Large intestine (tissue), 3 donors: ENCODE data around the gene TASP1. TPM values are rescaled to one million over a fixed set of nuclear protein-coding genes. Genes with fewer than 3 reads are reported as not detected.
"Not testable (repeated sequence)": the region's sequence is repeated elsewhere in the genome, so short reads cannot be mapped to it uniquely, and the experiment has no call there.

Source experiments
- DNase-seq, 2 donors: peaks; one replicate each; pipeline versions ENCODE4 v3.0.0 to v3.0.0-alpha.2; 2013
- H3K27ac ChIP-seq: one replicate; pipeline ENCODE4 v1.5.1; 2013; ENCODE audit warnings: low read length
- H3K27me3 ChIP-seq: 2 replicates; pipeline ENCODE4 v1.6.1; 2013; ENCODE audit warnings: low read length; ENCODE audit not compliant: control insufficient read depth, insufficient read depth
- H3K36me3 ChIP-seq: 2 replicates; pipeline ENCODE4 v1.6.1; 2013; ENCODE audit warnings: low read length; ENCODE audit not compliant: control insufficient read depth, insufficient read depth
- H3K4me1 ChIP-seq: one replicate; pipeline ENCODE4 v1.6.1; 2013; ENCODE audit warnings: low read length; ENCODE audit not compliant: control insufficient read depth, insufficient read depth
- H3K4me3 ChIP-seq: one replicate; pipeline ENCODE4 v1.5.1; 2013; ENCODE audit warnings: low read length
- H3K9me3 ChIP-seq: one replicate; pipeline ENCODE4 v1.6.1; 2013; ENCODE audit warnings: mild to moderate bottlenecking, low read depth, low read length, moderate library complexity; ENCODE audit not compliant: control insufficient read depth
- WGBS: methylation state at CpG from one replicate; pipeline ENCODE4 v1.1.5; 2013; ENCODE audit warnings: low lambda C conversion rate; ENCODE audit not compliant: insufficient coverage; 5-methylcytosine and 5-hydroxymethylcytosine counted together
- polyA plus RNA-seq: library from polyadenylated mRNA; unstranded; fragments of 120-200 nt; gene quantifications from one replicate; pipeline ENCODE4 v1.2.1, GENCODE V29; 2013

The TASP1 gene
- polyA plus RNA-seq, 1 donor = 12.8 TPM

GRCh38 chr20:13650474-13650873, 11.7 kb upstream of the TASP1 start:
- Histone ChIP-seq H3K9me3 (no peaks in the 10 kb centered on the region), H3K4me1 (no peaks in the 10 kb centered on the region), H3K36me3 (no peaks in the 10 kb centered on the region), H3K27me3 (peaks cover 5% of the 10 kb centered on the region), H3K4me3 (no peak overlapping the region), H3K27ac (no peak overlapping the region)
- WGBS = no CpG with 5 or more reads among the region's 2 CpGs
- DNase-seq = no peak

DNA sequence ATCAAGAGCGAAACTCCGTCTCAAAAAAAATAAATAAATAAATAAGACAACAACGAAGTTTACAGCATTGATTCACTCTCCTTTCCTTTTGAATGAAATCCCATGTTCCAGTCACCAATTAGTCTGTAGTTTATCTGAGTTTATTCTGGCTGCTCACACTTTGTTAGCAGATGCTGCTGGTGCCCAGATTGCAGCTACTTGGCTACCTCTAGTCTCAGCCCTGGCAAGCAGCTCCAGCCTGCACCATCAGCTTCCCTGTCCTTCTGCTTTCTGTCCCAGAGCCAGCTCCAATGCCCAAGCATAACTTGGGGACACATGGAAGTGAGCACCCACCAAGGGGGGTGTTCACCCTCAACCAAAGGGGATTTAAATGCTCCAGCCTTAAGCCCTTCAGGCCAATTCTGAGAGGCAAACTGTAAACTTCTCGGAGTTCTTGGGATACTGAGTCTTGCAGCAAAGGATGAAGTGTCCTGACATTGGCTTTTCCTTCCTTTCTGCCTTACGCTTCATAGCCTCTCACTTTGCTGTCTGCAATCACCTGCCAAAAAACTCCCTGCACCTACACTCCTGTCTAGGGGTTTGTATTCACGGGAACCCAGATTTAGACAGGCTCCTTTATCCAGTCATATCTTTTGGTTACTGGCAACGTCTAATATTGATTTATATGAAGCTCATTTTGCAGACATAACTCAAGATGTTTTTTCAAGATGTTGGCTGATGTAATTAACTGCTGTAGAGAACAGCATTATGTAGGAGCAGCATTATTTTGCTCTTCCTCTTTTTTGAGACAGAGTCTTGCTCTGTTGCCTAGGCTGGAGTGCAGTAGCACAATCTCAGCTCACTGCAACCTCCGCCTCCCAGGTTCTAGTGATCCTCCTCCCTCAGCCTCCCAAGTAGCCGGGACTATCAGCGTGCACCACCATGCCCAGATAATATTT, 9.8 kb upstream of the TASP1 start:
- no peak for DNase-seq
- no peaks in the 10 kb centered on the region for H3K9me3 ChIP-seq
- H3K36me3 ChIP-seq = no peaks in the 10 kb centered on the region
- WGBS = 71% methylated on average over 2 of the region's 10 CpGs
- H3K27me3 ChIP-seq = peaks cover 4% of the 10 kb centered on the region
- H3K4me3 ChIP-seq = no peak overlapping the region
- no peak overlapping the region for H3K27ac ChIP-seq
- no peaks in the 10 kb centered on the region for H3K4me1 ChIP-seq

DNA sequence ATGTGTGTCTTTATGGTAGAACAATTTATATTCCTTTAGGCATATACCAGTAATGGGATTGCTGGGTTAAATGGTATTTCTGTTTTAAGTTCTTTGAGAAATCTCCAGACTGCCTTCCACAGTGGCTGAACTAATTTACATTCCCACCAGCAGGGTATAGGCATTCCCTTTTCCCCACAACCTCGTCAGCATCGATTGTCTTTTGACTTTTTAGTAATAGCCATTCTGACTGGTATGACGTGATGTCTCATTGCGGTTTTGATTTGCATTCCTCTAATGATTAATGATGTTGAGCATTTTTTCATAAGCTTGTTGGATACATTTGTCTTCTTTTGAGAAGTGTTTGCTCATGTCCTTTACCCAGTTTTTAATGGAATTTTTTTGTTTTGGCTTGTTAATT, 5.3 kb upstream of the TASP1 start:
- Histone ChIP-seq H3K9me3 (no peaks in the 10 kb centered on the region), H3K36me3 (no peaks in the 10 kb centered on the region), H3K27me3 (peaks cover 9% of the 10 kb centered on the region), H3K4me1 (no peaks in the 10 kb centered on the region), H3K27ac (no peak overlapping the region), H3K4me3 (no peak overlapping the region)
- 100% methylated on average over 1 of the region's 4 CpGs for WGBS
- DNase-seq = no peak

DNA sequence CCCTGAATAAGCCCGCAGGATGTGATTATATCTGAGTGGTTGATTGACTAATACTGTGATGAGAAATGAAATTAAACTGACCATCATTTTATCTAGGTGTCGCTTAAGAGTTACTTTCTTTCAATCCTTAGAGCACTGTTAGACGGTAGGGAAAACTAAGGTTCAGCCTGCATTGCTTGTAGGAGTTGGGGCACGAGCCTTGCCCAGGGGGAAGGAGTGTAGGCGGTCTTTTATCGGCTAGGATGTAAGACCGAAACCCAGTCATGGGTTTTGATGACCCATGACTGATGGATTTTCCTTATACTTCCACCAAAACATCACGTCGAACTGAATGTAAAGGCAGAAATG, 392 bp upstream of the TASP1 start:
- Histone ChIP-seq H3K4me3 (peak overlapping the region; percentile 94), H3K9me3 (no peaks in the 10 kb centered on the region), H3K27ac (peak overlapping the region; percentile 35), H3K27me3 (peaks cover 9% of the 10 kb centered on the region), H3K36me3 (no peaks in the 10 kb centered on the region), H3K4me1 (no peaks in the 10 kb centered on the region)
- no peak for DNase-seq
- WGBS = 0% methylated on average over 1 of the region's 9 CpGs

- 0% methylated on average over 1 of the region's 7 CpGs for WGBS
- Histone ChIP-seq H3K9me3 (no peaks in the 10 kb centered on the region), H3K4me1 (no peaks in the 10 kb centered on the region), H3K27me3 (peaks cover 9% of the 10 kb centered on the region), H3K36me3 (no peaks in the 10 kb centered on the region), H3K4me3 (peak overlapping the region; percentile 94), H3K27ac (peak overlapping the region; percentile 85)
- DNase-seq = no peak
Observed at GRCh38 chr20:13638162-13638495, 603 bp downstream of the TASP1 start.

DNA sequence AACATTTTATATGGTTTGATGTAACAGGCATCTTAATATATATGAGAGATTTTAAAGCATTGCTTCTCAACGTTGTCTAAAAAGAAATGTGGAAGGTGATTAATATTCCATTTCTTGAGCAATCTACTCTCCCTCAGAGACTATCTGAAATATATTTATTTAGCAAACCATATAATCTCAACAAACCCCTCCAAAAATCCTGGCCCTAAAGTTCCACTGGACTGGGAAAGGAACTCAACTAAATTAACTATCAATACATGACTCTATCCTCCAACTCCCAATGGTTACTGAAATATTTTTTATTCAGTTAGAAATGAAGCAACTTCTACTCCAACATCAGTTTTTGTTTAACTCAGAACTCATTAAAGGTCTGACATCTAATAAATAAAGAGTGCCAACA, 6.3 kb downstream of the TASP1 start:
- H3K9me3 ChIP-seq = no peaks in the 10 kb centered on the region
- no peaks in the 10 kb centered on the region for H3K27me3 ChIP-seq
- H3K27ac ChIP-seq = no peak overlapping the region
- WGBS = 88% methylated on average over 1 of the region's 1 CpG
- no peak overlapping the region for H3K4me3 ChIP-seq
- DNase-seq = no peak
- no peaks in the 10 kb centered on the region for H3K4me1 ChIP-seq
- peaks cover 12% of the 10 kb centered on the region for H3K36me3 ChIP-seq

GRCh38 chr20:13627525-13627924, 11.2 kb downstream of the TASP1 start:
- not testable (repeated sequence) for H3K9me3 ChIP-seq, H3K27ac ChIP-seq, DNase-seq, H3K27me3 ChIP-seq, H3K4me3 ChIP-seq, H3K4me1 ChIP-seq
- WGBS = no CpG with 5 or more reads among the region's 3 CpGs
- H3K36me3 ChIP-seq = peaks cover 18% of the 10 kb centered on the region

GRCh38 chr20:13626724-13627123, 12.0 kb downstream of the TASP1 start:
- Histone ChIP-seq H3K4me1 (no peaks in the 10 kb centered on the region), H3K27ac (no peak overlapping the region), H3K4me3 (no peak overlapping the region), H3K9me3 (no peaks in the 10 kb centered on the region), H3K36me3 (peaks cover 23% of the 10 kb centered on the region), H3K27me3 (no peaks in the 10 kb centered on the region)
- no CpG with 5 or more reads among the region's 1 CpG for WGBS
- no peak for DNase-seq

GRCh38 chr20:13625304-13625979, 13.3 kb downstream of the TASP1 start:
- DNase-seq = no peak
- H3K9me3 ChIP-seq = no peaks in the 10 kb centered on the region
- no peak overlapping the region for H3K4me3 ChIP-seq
- H3K4me1 ChIP-seq = no peaks in the 10 kb centered on the region
- H3K36me3 ChIP-seq = peaks cover 23% of the 10 kb centered on the region
- 80% methylated on average over 2 of the region's 6 CpGs for WGBS
- no peaks in the 10 kb centered on the region for H3K27me3 ChIP-seq
- no peak overlapping the region for H3K27ac ChIP-seq

DNA sequence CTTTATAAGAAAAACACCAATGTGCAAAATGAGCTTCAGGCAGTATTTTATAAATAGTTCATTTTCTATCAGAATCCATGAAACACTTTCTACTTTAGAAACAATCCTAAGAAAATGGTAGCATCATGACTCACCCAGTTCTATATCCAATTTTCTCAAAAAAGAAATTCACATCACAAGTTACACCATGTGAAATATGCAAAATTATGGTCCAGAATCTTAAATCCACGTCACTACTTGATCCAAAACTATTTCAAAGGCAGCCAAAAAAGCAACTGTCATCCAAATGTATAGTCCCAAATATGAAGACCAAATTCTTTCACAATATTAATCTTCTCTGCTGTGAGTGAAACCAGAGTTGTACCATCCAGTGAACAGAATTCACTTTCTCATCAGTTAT, 19.3 kb downstream of the TASP1 start:
- not testable (repeated sequence) for H3K9me3 ChIP-seq, H3K4me3 ChIP-seq, DNase-seq, H3K4me1 ChIP-seq, H3K27ac ChIP-seq, H3K27me3 ChIP-seq, H3K36me3 ChIP-seq
- WGBS = no CpG with 5 or more reads among the region's 1 CpG
